GM21447 (cell line): ENCODE data around the gene TCF19.
"Not testable (repeated sequence)": the region's sequence is repeated elsewhere in the genome, so short reads cannot be mapped to it uniquely, and the experiment has no call there.

Source experiments
- ATAC-seq: cut with Tn5 transposase; IDR thresholded peaks from one replicate; pipeline ENCODE4 v1.9.1; 2021; ENCODE audit not compliant: unreplicated experiment

TCF19 gene

GRCh38 chr6:31161216-31162126 lies 3.1 kb downstream of the TCF19 start:
- no peak for ATAC-seq

DNA sequence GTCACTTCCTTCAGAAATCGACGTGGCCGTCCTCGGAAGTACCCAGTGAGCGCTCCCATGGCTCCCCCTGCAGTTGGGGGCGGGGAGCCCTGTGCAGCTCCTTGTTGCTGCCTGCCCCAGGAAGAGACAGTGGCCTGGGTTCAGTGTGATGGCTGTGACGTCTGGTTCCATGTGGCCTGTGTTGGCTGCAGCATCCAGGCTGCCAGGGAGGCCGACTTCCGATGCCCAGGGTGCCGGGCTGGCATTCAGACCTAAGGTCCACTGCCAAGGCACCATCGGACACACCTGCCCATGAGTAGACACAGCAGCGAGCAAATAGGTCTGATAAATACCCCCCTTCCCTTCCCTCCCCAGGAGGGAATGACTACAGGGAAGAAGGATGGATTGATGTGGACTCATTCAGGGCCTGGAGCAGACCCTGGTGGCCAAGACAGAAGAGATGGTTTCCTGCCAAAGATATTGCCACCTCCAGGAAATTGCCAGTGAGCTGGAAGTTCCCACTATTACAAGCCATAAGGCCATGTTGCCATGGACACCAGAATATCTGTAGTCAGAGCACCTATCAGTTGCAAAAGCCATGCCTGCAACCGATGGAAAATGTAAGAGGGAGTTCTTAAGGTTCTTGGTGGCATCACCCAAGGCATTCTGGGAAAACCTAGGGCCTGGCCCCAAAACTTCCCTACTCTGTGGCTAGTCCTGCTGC lies 4.2 kb downstream of the TCF19 start:
- ATAC-seq = no peak

DNA sequence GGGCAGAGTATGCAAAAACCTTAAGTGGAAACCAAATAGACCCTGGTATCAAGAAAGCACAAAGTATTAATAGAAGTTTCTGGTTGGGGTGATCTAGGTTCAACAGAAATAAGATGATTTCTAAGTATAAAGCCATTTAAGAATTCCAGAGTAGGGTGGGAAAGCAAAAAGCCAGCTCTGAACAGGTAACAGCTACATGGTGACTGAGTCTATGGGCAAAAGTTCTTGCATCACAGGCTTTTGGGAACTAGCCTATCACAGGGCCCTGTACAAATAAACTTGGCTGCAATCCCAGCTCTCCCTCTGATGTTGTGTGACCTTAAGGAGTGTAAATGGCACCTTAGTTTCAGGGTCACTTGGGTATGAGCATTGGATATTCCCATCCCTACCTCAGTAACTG lies 5.5 kb downstream of the TCF19 start:
- no peak for ATAC-seq

- ATAC-seq = not testable (repeated sequence)
These were observed 6.2 kb downstream of the TCF19 start for GRCh38 chr6:31164475-31165063.

GRCh38 chr6:31165064-31165832 lies 6.9 kb downstream of the TCF19 start:
- ATAC-seq = peak; percentile 84

GRCh38 chr6:31165986-31166385 lies 7.6 kb downstream of the TCF19 start:
- no peak for ATAC-seq

DNA sequence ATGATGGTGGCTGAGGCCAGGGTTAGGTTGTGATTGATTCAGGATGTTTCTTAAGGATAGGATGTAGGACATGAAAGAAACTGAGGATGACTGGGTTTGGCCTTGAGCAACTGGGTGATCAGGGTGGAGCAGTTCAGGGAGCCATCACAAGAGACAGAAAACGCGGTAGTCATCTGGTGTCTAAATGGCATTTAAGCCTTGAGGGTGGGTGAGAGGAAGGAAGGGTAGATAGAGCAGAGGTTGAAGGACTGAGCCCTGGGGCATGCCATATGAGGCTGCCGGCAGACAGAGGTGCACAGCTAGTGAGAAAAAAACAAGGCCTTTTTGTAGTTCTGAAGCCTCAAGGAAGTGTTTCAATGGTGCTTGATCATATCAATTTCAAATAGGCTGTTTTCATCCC lies 10.2 kb downstream of the TCF19 start:
- ATAC-seq = no peak

GRCh38 chr6:31169123-31169857 lies 10.9 kb downstream of the TCF19 start:
- no peak for ATAC-seq

DNA sequence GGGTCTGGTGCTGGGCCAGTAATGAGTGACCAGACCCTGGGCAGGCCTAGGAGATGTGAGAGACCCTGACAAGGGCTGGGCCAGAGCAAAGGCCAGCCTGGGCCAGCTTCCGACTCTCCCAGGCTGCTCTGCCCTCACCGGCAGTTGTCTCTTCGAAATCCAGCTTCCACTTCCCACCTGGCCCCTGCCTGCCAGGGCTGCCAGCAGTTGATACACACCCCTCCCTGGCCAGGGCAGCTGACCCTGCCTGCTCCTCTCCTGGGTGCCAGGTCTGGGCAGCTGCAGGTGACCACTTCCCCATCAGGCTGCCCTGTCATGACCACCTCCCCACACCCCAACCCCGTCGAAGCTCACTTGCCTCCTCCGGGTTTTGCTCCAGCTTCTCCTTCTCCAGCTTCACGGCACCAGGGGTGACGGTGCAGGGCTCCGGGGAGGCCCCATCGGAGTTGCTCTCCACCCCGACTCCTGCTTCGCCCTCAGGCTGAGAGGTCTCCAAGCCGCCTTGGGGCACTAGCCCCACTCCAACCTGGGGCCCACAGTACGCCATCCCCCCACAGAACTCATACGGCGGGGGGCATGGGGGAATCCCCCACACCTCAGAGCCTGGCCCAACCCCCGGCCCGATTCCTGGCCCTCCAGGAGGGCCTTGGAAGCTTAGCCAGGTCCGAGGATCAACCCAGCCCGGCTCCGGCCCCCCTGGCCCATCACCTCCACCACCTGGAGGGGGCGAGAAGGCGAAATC lies 11.6 kb downstream of the TCF19 start:
- ATAC-seq = not testable (repeated sequence)

- ATAC-seq = no peak
These were observed 12.2 kb downstream of the TCF19 start, which contains the start of gene POU5F1 for GRCh38 chr6:31170600-31170881. TSS of gene POU5F1 (minus strand) at chr6:31170682. CDS start at chr6:31170620, 62 bp downstream.

DNA sequence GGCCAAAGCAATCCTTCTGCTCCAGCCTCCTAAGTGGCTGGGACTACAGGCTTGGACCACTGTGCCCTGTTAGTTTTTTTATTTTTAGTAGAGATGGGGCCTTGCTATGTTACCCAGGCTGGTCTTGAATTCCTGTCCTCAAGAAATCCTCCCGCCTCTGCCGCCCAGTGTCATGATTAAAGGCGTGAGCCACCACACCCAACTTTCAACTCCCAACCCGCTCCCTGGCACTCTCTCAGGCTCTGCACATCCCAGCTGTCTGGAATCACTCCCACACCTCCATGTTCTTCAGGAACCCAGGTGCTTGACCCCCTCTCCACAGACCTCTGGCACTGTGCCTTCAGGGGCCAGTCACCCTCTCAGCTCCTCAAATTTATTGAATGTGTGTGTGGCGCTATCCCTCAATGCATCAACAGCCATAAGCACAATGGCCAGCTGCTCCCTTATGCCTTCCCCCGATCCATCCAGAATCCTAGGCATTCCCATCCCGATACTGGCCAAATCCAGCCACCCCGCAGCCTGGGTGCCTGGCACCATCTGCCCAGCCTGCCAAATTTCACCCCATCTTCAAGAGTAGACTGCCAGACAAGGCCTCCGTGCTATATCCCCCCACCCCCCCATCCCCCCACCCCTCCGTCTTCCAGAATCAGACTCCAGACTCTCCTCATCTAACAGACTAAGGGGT lies 12.7 kb downstream of the TCF19 start:
- no peak for ATAC-seq

GRCh38 chr6:31171931-31172905 lies 13.8 kb downstream of the TCF19 start:
- no peak for ATAC-seq

DNA sequence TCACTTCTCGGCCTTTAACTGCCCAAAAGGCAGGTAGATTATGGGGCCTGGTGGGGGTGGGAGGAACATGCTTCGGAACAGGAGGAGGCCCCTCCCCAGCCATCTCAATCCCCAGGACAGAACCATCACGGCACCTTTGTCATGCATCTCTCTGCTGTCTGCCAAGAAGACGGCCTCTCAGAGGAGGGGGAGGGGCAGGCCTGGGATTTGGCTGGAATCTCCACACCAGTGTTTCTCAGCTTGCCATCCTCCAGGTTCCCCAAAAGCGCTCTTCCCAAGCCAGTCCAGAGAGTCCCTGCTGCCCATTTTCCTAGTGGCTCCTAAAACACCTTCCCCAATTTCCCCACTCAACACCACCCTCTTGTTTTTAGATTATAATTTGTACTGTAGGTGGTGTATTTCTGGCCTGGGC lies 14.6 kb downstream of the TCF19 start:
- no peak for ATAC-seq

- ATAC-seq = no peak
These were observed 15.0 kb downstream of the TCF19 start for GRCh38 chr6:31173406-31173805.

- no peak for ATAC-seq
These were observed 16.0 kb downstream of the TCF19 start for GRCh38 chr6:31174378-31174777.

GRCh38 chr6:31175971-31176370 lies 17.6 kb downstream of the TCF19 start:
- no peak for ATAC-seq

DNA sequence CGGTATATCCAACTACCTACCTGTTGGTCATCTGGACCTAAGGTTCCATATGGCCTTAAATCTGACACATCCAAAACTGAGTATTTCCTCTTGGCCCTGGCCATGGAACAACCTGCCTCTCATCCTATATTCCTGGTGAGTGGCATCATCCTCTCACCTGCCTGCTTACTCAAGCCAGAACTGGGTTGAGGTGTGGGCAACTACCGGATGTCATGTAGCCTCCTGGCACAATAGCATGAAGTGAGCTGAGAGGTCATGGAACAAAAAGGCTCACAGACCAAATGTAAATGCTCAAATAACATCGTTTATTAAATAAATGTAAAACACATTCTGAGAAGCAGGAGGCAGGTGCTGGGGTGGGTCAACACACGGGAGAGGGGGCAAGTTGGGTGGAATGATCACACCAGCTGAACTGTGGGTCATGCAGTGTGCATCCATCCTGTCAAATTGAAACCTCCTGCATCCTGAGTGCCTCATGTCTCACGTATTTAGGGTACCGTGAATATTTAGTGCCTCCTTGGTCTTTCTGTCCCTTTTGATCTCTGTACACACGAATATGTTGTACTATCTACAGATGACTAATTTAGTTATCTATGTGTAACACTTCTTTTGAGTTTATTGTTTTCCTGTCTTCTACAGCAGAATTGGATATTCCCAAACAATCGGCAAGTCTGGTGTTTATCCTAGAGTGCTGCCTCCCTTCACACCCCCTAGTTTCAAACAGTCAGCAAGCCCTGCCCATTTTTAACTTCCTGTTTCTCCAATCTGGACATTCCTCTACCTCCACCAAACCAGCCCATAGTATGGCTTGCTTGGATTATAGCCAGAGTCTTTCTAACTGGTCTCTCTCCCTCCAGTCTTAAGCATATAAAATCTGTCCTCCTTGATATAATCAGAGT lies 20.0 kb downstream of the TCF19 start:
- no peak for ATAC-seq
